IPS-18c (cell line): ENCODE data around the gene PDPK1.
"Not testable (repeated sequence)": the region's sequence is repeated elsewhere in the genome, so short reads cannot be mapped to it uniquely, and the experiment has no call there.

Experiments
- H3K4me3 ChIP-seq: 2 replicates; pipeline ENCODE4 v1.7.0; 2013; ENCODE audit warnings: low read depth, mild to moderate bottlenecking, low read length, moderate library complexity; ENCODE audit not compliant: insufficient read depth
- H3K9me3 ChIP-seq: one replicate; pipeline ENCODE4 v1.6.1; 2013; ENCODE audit warnings: mild to moderate bottlenecking, low read length, moderate library complexity; ENCODE audit not compliant: control insufficient read depth, insufficient read depth

The PDPK1 gene

DNA sequence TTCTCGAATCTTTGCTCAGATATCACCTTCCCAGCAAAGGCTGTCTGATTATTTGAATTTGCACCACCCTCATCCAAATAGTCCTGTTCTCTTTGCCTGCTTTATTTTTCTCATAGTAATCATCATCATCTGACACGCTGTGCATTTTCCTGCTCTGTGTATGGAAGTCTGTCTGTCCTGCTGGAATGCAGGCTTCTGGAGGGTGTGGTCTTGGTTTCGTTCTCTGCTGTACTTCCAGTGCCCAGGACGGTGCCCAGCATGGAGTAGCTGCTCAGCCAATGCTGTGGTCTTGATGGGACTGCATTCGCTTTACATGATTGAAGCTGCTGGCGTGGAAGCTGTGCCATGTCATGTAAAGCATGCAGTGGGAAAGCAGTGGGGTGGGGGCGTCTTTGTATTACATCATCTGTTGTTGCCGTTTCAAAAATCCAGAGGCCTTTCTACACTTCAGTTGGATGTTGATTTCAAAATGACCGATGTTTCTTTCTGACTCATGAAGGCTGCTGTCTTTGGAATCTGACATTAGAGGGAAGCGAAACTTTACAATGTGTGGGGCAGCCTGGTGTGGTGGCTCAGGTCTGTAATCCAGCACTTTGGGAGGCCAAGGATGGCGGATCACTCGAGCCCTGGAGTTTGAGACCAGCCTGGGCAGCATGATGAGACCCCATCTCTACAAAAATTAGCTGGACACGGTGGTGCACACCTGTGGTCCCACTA is 17.0 kb downstream of the PDPK1 start:
- H3K9me3 ChIP-seq, H3K4me3 ChIP-seq: not testable (repeated sequence)

DNA sequence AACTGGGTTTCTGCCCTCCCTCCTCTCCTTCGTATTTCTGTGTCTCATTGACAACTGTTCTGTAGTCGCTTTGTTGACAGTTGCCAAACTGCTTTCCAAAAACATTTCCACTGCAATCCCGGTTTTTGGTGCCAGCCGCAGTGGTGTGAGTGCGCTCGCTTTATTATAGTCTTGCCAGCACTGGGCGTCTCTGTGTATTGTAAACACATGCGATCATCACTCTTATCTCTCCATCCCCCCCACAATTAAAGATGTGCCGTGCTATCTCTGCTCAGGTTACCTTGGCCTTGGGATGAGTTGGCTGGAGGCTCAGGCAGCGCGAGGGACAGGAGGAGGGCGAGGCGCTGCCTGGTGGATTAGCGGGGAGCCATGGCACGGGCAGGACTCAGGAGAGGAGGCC is 19.3 kb downstream of the PDPK1 start:
- H3K9me3 ChIP-seq, H3K4me3 ChIP-seq: not testable (repeated sequence)

DNA sequence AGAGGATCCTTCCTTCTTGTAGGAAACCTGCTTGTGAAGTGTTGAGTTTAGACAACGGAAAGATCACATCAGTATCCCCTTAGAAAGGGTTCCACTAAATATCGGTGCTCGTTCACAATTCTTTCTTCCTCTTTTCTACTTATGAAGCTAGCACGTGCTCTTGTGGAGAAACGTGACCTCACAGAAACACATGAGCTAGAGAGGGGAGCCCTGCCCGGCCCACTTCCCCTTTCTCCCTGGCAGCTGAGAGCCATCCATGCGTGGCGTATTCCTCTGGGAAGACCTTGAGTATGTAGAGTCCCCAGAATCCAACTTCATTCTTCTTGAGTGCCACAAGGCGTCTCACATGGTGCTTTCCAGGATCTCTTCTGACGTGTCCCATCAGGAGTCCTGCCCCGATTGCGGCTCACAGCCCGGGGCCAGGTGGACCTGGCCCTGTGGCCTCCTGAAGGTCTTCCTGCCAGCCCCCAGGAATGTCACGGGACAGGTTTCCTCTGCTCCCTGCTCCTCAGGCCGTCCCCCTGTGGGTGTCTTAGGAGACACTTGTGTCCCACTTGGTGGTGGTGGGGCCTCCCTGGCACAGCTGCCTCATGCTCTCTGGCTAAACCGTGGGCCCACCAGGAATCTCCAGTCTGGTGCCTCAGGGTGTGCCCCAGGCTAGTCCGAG is 22.4 kb downstream of the PDPK1 start:
- H3K9me3 ChIP-seq, H3K4me3 ChIP-seq: not testable (repeated sequence)

DNA sequence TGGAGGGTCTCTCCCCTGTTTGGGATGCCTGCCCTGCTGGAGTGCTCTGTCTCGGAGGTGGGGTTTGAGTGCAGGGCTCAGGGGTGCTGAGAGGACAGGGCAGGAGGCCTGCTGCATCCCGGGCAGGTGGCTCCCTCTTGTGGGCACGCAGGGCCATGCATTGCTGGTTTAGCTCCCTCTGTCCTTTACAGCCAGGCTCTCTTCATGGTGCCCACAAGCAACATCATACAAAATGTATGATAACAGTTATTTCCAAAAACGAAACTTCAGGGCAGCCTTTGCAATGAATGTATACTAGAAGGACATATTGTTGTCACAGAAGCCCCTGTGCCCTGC is 22.9 kb downstream of the PDPK1 start:
- not testable (repeated sequence) for H3K9me3 ChIP-seq

DNA sequence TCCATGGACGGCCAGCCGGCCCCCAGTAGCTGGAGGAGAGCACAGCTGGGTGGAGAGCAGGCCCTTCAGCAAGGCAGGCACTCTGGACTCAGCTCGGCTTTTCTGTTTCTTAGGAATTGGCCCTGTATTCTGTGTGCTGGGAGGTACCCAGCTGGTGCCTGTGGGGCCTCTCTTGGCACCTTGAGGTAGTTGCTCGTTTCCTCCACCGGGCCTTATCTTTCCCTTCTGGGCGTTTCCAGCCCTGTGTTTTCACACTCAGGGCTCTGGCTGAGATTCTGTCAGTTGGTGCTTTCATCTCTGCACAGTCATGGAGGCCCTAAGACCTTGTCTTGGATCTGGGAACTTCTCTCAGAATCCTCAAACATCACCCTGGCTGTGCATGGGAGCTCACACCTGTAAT is 29.7 kb downstream of the PDPK1 start:
- not testable (repeated sequence) for H3K4me3 ChIP-seq, H3K9me3 ChIP-seq

More for the DNA sequence above, 22.9 kb downstream of the PDPK1 start:
- H3K4me3 ChIP-seq: not testable (repeated sequence)

DNA sequence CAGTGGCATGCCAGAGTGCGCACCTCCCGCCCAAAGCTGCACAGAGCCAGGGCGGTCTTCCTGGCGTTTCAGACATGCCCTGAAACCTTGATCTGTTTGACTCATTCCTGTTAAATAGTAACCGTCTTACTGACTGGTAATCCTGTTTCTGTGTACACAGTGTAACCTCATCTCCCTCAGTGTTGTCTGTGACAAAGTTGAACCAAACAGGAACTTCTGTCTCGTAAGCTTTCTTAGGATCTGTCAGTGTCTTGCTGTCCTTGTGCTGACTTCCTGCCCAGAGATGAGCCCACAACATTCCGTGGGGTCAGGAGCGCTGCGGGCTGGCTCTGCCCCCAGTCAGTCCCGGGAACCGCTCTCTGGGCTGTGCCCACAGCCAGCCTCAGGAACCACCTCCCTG is 30.8 kb downstream of the PDPK1 start:
- H3K4me3 ChIP-seq, H3K9me3 ChIP-seq: not testable (repeated sequence)

DNA sequence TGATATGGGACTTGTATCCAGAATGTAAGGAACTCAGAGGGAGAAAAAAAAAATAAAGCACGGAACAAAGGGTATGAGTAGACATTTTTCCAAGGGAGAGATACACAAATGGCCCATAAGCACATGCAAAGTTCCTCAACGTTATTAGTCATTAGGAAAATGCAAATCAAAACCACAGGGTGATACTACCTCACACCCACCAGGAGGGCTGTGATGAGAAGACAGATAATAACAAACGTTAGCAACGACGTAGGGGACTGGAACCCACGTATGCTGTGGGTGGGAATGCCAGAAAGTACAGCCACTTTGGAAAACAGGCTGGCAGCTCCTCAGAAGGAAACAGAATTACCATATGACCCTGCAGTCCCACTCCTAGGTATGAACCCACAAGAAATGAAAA is 34.9 kb downstream of the PDPK1 start:
- not testable (repeated sequence) for H3K9me3 ChIP-seq, H3K4me3 ChIP-seq

DNA sequence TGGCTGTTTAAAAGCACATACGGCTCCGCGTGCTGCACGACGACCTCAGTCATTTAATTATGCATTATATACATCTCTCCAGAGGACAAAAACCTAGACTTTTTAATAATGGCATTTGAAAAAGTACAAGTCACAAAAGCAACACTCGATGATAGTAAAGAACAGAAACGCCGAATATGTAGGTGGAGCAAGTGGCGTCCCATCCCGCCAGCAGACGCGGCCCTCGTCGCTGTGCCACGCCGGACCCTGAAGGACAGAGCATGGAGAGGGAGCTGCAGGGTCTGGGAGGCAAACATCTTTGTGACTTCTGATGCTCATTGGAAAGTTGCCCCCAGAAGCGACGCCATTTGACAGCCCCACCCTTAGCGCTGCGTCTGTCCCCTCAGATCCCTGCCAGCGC is 38.0 kb downstream of the PDPK1 start:
- not testable (repeated sequence) for H3K9me3 ChIP-seq, H3K4me3 ChIP-seq

DNA sequence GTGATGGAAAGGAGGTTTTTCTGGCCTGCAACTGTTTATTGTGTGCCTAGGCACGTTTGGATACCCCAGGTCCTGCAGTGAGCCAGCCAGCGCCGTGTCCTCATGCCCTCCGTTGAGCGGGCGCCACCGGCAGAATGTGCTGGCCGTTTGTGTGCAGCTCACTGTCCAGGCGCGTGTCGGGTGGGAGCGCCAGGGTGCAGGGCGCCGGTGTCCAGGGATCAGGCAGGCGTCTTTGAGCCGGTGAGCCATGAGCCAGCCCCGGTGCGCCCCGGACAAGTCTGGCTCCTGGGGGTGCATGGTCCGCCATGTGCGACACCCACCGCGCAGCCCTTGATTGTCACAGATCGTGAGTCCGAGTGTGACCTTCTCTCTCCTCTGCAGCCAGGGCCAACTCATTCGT is 39.2 kb downstream of the PDPK1 start:
- H3K4me3 ChIP-seq, H3K9me3 ChIP-seq: not testable (repeated sequence)

DNA sequence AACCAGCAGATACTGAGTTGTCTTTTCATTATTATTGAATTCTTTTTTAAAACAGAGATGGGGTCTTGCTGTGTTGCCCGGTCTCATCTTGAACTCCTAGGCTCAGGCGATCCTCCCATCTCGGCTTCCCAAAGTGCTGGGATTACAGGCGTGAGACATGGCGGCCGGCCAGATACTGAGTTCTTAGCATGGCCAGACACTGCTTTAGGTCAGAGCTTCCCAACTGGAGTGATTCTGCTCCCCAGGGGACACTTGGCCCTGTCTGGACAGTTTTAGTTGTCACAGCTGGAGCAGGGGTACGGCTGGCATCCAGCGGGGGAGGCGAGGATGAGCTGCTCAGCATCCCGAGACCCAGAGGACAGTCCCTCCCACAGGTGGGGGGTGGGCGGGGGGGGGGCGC is 41.1 kb downstream of the PDPK1 start:
- not testable (repeated sequence) for H3K9me3 ChIP-seq, H3K4me3 ChIP-seq

DNA sequence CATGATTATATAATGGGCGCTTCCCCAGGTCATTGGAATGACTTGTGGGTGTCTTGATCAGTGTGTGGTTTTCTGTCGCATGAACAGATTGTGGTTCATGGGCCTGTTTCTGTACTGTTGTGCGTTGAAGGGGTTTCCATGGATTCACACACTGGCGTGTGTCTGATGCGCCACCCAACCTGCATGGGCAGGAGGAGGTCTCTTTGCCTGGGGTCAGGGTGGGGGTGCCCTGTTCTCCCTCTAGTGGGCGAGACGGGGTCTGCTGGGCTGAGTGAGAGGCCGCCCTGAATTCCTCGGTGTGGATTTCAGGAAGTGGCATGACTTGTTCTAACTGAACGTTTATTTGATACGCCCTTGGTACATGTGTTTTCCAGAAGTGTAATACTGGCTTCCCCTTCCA is 42.3 kb downstream of the PDPK1 start:
- not testable (repeated sequence) for H3K9me3 ChIP-seq

DNA sequence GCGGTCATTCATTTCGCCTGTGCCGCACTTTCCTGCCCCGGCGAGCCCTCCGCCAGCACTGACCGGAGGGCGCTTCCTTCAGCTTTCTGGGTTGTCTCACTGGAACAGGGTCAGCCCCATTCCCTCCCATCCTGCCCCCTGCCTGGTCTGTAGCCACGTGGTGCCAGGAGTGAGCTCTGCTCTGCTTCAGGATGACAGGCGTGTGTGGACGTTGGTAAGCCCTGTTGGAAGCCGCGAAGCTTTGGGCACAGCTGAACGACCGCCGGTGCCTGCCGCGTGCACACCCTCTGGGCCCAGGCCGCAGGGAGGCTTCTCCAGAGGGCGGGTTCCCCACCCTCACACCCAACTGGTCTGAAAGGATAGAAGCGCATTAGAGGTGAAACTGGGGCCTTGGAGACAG is 43.0 kb downstream of the PDPK1 start:
- not testable (repeated sequence) for H3K4me3 ChIP-seq, H3K9me3 ChIP-seq

More for the DNA sequence above, 42.3 kb downstream of the PDPK1 start:
- not testable (repeated sequence) for H3K4me3 ChIP-seq

DNA sequence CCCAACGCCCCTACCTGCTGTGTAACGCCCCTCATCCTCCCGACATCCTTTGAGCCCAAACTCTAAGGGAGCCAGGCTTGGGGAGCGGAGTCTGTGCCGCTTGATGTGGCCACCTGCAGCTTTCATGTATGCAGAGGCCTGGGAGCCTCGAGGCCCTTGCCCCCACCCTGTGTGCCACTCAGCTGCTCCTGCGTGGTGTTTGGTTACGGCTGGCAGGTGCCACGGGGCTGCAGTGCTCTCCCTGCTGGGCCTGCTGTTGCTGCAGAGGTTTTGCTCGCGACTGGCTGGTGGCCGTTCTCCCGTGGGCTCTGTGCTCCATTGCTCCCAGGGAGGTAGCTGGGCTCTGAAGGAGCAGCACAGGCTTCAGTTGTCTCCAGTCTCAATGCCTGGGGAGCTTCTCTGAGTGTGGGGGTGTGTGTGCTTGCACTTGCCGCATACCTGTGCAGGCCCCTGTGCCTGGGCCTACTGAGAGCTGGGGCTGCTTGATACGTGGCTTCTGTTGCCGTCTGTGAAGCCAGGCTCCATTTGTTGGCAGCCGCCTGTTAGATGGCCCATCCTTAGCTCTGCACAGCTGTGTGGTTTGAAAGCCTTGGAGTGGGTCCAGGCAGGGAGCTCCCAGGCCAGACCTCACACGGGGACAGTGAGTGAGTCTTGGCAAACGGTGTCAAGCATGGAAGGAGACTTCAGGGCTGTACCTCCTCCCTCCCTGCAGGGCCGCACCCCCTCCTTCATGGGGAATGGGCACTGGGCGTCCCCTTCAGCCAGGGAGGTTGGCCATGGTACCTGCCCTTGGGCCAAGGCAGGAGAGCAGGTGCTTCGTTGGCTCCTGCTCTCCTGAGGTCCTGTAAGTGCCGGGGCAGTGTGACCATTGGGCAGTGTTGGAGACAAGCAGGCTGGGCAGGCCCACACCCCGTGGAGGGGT is 47.2 kb downstream of the PDPK1 start:
- H3K9me3 ChIP-seq: no peaks in the 10 kb centered on the region
- H3K4me3 ChIP-seq: no peak overlapping the region

DNA sequence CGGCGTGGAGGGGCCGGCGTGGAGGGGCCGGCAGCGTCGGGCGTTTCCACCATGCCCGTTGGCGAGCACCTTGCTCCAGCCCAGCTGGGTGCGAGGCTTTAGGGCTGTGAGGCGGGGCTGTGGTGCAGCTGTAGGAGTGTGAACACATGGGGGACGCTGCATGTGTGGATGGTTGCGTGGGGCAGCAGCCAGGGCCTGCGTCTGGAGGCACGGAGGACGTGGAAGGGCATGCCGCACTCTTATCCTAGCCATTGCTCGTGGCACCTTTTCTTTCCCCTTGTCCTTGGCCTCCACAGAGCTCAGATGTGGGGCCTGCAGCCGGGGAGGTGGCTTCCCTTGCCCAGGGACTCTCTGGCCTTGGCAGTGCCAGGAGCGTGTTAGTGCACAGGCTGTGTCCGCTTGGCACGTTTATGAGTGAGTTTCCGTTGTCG is 47.8 kb downstream of the PDPK1 start:
- H3K9me3 ChIP-seq: no peaks in the 10 kb centered on the region
- no peak overlapping the region for H3K4me3 ChIP-seq

DNA sequence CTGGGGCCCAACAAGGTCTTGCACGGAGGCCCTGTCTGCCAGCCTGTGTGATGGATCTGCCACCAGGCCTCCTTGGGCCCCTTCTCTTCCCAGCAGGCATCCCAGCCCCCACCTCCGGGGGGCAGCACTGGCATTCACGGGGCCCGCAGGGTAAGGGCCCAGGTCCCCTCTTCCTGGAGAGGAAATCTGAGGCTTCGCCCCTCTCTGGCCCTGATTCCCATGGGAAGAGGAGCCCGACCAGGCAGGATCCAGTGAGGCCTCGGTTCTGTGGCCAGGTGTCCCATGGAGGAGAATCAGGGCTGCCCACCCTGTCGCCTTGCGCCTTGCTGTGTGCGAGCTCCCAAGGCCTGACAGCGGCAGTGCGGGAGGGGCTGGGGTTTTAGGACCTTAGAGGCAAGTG is 48.4 kb downstream of the PDPK1 start:
- H3K9me3 ChIP-seq: no peaks in the 10 kb centered on the region
- no peak overlapping the region for H3K4me3 ChIP-seq

DNA sequence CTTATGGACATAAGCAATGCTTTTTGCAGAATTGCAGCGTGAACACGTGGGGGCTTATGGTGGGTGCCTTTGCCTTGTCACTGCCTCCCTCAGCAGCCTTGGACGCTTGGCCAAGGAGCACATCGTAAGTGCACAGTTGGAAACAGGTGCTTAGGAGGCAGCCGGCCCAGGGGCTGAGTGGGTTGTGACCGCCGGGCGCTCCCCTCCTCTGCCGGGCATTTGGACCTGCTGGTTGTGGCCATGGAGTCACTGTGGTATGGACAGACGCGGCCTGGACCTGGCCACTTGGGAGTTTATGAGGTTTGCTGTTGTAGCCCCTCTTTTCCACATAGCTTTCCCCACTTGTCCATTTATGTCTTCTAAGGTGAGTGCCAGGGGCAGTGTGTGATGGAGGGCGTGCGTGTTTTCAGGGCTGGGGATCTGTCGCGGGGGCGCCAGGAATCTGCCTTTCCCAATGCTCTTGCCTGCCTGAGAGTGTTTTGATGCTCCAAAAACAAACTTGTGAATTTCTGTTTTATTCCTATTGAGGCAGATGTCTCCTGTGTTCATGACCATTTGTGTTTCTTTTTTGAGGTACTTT is 49.2 kb downstream of the PDPK1 start:
- Histone ChIP-seq H3K9me3 (no peaks in the 10 kb centered on the region), H3K4me3 (no peak overlapping the region)

DNA sequence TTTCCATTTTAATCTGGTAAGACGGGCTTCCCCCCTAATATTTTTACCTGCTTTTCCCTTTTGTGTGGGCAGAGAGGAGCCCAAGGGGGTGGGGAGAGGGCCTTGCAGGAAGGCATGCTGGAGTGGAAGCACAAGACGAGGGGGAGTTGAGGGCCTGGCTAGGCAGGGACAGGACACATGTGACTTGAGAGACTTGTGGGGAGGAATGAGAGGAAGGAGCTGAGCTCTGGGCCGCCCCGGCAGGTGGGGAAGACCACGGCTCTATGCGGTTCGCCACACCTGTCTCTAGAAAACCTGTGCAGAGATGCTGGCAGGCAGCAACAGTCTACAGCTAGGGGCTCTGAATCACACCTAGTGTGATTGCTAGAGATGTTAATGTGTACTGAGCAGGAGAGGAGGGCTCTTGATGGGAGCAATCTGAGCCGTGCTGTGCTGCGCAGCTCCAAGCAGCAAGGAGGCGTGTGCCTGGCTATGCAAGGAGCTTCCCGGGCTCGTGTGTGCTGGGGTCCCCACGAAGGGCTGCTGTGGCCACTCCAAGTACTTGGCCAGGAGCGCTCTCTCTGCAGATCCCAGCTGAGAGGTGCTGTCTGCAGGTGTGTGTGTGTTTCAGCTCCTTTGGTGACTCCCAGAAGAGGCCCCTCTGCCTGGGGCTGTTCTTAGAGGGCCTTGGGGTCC is 50.2 kb downstream of the PDPK1 start:
- Histone ChIP-seq H3K4me3 (no peak overlapping the region), H3K9me3 (no peaks in the 10 kb centered on the region)
